ENCODE measurements around the gene PDAP1. TPM values are rescaled to one million over a fixed set of nuclear protein-coding genes. Genes with fewer than 3 reads are reported as not detected.
"Not testable (repeated sequence)": the region's sequence is repeated elsewhere in the genome, so short reads cannot be mapped to it uniquely, and the experiment has no call there.

The PDAP1 gene
- total RNA-seq, 2 experiments from 2014 or later: 35.0 to 38.0 TPM

DNA sequence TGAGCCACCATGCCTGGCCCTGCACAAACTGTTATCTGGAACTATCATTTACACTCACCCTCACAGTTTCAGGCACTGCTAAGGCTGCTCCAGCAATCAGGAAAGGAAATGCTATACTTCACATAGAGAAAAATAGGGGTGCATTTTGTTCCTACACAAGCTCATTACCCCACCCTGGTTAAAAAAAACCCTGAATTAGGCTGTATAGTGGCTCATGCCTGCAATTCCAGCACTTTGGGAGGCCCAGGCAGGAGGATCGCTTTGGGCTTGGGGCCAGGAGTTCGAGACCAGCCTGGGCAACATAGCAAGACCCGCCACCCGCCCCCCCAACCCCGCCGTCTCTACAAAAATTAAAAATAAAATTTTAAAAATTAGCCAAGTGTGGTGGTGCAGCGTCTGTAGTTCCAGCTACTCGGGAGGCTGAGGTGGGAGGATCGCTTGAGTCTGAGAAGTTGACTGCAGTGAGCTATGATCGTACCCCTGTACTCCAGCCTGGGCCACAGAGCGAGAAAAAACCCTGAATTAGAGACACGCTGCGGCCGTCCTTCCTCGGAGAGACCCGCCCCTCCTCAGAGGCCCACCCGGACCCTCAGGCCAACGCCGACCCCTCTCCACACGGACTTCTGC is 29.7 kb upstream of the PDAP1 start:
- Histone ChIP-seq H3K9me3 (ENCODE audit: control insufficient read depth in 1 of 2, insufficient read depth in 1 of 2, low read length in 2 of 2) (no peaks in the 10 kb centered on the region), H3K36me3 (ENCODE audit: insufficient read depth, low read length) (peaks cover 15% of the 10 kb centered on the region), H3K4me1 (ENCODE audit: insufficient read depth, low read length) (peaks cover 30% of the 10 kb centered on the region), H3K27ac (ENCODE audit: low read depth in 1 of 2, low read length in 2 of 2) (peak overlapping the region; percentile 69 to 80), H3K4me3 (ENCODE audit: low read length) (peak overlapping the region; percentile 78), H3K27me3 (ENCODE audit: control insufficient read depth in 1 of 2, insufficient read depth in 2 of 2, low read length in 2 of 2) (no peaks in the 10 kb centered on the region)
- ChIA-PET CTCF (no interaction called here), POLR2A (interaction anchor here (0.6 to 2.8 kb wide), 7 partner anchors 11 to 1174 kb away, joined by 3 to 22 read pairs (median 4); partner anchors contain the start of genes BUD31, MOSPD3, PDAP1 and ZKSCAN5)
- intact Hi-C loops (cut with DNase I, micrococcal nuclease): loop anchor here (1.0 to 10.0 kb wide), 5 partner anchors 23 to 547 kb away; no protein-coding TSS in a partner anchor
- H3K9me3 Mint-ChIP-seq: no peaks in the 10 kb centered on the region
- H3K4me1 Mint-ChIP-seq (ENCODE audit: low read depth): peaks cover 31% of the 10 kb centered on the region
- H3K4me3 Mint-ChIP-seq: peak overlapping the region; percentile 99
- peaks cover 27% of the 10 kb centered on the region for H3K36me3 Mint-ChIP-seq (ENCODE audit: low read depth)
- peak; percentile 27 for ATAC-seq (ENCODE audit: poor library complexity)
- peak in 1 of 14 experiments; percentile 7 for DNase-seq
- peak overlapping the region; percentile 83 for H3K27ac Mint-ChIP-seq
- TF ChIP-seq CTCF (IDR thresholded peaks at IDR 0.05): no peak
- H3K27me3 Mint-ChIP-seq: no peaks in the 10 kb centered on the region

- Mint-ChIP-seq H3K9me3 (no peaks in the 10 kb centered on the region), H3K27ac (no peak overlapping the region), H3K36me3 (ENCODE audit: low read depth) (peaks cover 37% of the 10 kb centered on the region), H3K4me3 (no peak overlapping the region), H3K4me1 (ENCODE audit: low read depth) (peaks cover 11% of the 10 kb centered on the region), H3K27me3 (no peaks in the 10 kb centered on the region)
- POLR2A ChIA-PET: no interaction called here
- Histone ChIP-seq H3K27me3 (ENCODE audit: control insufficient read depth in 1 of 2, insufficient read depth in 2 of 2, low read length in 2 of 2) (no peaks in the 10 kb centered on the region), H3K27ac (ENCODE audit: low read depth in 1 of 2, low read length in 2 of 2) (no peak overlapping the region), H3K36me3 (ENCODE audit: insufficient read depth, low read length) (peaks cover 32% of the 10 kb centered on the region), H3K4me3 (ENCODE audit: low read length) (no peak overlapping the region), H3K9me3 (ENCODE audit: control insufficient read depth in 1 of 2, insufficient read depth in 1 of 2, low read length in 2 of 2) (no peaks in the 10 kb centered on the region), H3K4me1 (ENCODE audit: insufficient read depth, low read length) (peaks cover 17% of the 10 kb centered on the region)
- ATAC-seq (ENCODE audit: poor library complexity): no peak
- CTCF ChIA-PET: no interaction called here
- DNase-seq: no peak
- intact Hi-C loops (cut with DNase I, micrococcal nuclease): loop anchor here in 1 of 2 experiments (10.0 kb wide), 1 partner anchor 552 kb away; no protein-coding TSS in a partner anchor
- TF ChIP-seq CTCF (IDR thresholded peaks at IDR 0.05): no peak
Observed at GRCh38 chr7:99433158-99433557, 24.8 kb upstream of the PDAP1 start.

DNA sequence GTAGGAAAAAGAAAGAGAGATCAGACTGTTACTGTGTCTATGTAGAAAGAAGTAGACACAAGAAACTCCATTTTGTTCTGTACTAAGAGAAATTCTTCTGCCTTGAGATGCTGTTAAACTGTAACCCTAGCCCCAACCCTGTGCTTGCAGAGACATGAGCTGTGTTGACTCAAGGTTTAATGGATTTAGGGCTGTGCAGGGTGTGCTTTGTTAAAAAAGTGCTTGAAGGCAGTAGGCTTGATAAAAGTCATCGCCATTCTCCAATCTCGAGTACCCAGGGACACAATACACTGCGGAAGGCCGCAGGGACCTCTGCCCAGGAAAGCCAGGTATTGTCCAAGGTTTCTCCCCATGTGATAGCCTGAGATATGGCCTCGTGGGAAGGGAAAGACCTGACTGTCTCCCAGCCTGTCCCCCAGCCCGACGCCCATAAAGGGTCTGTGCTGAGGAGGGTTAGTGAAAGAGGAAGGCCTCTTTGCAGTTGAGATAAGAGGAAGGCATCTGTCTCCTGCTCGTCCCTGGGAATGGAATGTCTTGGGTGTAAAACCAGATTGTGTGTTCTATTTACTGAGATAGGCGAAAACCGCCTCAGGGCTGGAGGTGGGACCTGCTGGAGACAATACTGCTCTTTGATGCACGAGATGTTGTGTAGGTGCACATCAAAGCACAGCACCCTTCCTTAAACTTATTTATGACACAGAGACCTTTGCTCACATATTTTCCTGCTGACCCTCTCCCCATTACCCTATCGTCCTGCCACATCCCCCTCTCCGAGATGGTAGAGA is 23.6 kb upstream of the PDAP1 start:
- ATAC-seq (ENCODE audit: poor library complexity); H3K4me3 Mint-ChIP-seq; CTCF ChIA-PET; H3K9me3 ChIP-seq (ENCODE audit: control insufficient read depth in 1 of 2, insufficient read depth in 1 of 2, low read length in 2 of 2); H3K27me3 Mint-ChIP-seq; POLR2A ChIA-PET; H3K4me3 ChIP-seq (ENCODE audit: low read length); H3K27me3 ChIP-seq (ENCODE audit: control insufficient read depth in 1 of 2, insufficient read depth in 2 of 2, low read length in 2 of 2); H3K9me3 Mint-ChIP-seq; H3K27ac Mint-ChIP-seq; H3K27ac ChIP-seq (ENCODE audit: low read depth in 1 of 2, low read length in 2 of 2); DNase-seq; H3K4me1 ChIP-seq (ENCODE audit: insufficient read depth, low read length); H3K4me1 Mint-ChIP-seq (ENCODE audit: low read depth): not testable (repeated sequence)
- H3K36me3 Mint-ChIP-seq (ENCODE audit: low read depth): peaks cover 42% of the 10 kb centered on the region
- peaks cover 32% of the 10 kb centered on the region for H3K36me3 ChIP-seq (ENCODE audit: insufficient read depth, low read length)
- intact Hi-C loops (cut with DNase I, micrococcal nuclease): loop anchor here in 1 of 2 experiments (10.0 kb wide), 1 partner anchor 553 kb away; no protein-coding TSS in a partner anchor
